Dedifferentiated amniotic fluid mesenchymal stem cell (primary cell): Measurements from ENCODE around the gene NHLRC2.

Experiments
- DNase-seq: peaks from one replicate; pipeline ENCODE4 v3.0.0-alpha.2; 2016; ENCODE audit errors: extremely low spot score

NHLRC2 gene

DNA sequence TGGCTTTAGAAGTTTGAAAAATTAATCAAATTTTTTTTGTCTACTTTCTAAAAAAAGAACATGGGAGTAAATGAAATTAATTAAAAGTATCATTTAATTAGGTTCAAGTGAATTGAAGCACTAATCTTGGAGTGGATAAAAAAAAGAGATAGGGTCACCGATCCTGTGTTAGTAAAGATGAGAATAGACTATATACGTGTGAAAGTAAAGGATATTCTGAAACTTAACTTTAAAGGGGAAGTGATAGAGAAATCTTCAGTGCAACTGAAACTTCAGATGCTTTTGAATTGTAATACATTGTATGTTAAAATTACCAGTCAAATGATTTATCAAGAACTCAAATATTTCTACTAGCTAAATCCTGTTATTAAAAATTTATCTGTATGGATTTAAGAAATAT lies 4.8 kb downstream of the NHLRC2 start:
- no peak for DNase-seq

DNA sequence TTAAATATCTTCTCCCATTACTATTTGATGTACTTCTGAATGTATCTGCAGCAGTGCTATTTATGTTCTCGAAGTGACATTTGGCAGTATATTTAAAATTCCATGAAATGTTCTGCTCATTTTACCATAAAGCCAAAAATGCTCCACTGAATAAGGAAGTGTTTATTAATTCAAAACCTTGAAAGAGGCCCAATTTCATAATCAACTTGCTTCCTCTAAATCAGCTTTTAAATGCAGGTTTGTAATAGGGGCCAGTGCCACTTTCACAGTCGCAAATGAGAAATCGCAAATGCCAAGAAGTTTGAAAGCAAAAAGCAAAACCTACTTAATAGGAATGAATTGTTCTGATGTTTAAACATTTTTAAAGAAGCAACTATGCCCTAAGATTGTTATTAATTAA lies 11.4 kb downstream of the NHLRC2 start:
- DNase-seq: no peak

DNA sequence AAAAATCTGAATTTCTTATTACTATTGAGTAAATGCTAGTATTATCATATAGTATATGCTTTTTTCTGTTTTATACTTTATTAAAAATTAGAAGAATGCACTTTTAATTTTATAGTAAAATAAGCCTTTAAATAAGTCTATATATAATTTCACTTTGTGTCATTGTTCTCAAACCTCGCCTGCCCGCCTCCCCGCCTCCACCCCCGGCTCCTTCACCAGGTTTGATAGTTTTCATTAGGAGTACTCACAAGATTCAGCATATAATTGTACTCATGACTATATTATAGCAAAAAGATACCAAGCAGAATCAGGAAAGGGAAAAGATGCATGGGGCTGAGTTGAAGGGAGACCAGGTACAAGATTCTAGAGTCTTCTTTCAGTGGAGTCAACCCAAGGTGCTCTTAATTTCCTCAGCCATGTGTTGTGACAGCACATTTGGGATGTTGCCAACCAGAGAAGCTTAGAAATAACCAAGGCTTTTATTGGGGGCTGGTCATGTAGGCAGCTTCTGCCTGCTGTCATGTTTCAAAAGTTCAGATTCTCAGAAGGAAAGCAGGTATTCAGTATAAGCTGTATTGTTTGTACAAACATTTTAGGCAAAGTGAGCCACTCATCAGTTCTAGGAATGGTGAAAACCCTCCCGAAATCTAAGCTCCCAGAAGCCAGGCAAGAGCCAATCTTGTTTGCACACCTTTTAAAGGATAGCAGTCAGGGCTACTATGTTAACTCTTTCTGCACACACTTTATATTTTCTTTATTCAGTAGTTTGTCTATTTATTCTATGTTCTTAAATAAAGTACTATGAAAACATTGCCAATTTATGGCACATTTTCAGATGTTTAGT lies 12.3 kb downstream of the NHLRC2 start:
- DNase-seq: no peak

DNA sequence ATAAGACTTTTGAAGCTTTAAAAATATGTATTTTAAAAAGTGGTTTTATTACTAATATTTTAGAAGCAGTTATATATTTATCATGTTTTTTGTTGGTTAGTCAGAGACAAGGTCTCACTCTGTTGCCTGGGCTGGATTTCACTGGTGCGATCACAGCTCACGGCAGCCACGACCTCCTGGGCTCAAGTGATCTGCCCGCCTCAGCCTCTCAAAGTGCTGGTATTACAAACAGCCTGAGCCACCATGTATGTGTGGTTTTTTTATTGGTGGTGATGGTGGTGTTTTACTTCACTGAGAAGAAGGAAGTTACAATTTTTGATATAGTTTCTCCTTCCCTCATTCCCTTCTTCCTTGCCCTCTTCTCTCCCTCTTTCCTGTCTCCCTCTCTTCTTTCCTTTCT lies 13.4 kb downstream of the NHLRC2 start:
- DNase-seq: no peak

DNA sequence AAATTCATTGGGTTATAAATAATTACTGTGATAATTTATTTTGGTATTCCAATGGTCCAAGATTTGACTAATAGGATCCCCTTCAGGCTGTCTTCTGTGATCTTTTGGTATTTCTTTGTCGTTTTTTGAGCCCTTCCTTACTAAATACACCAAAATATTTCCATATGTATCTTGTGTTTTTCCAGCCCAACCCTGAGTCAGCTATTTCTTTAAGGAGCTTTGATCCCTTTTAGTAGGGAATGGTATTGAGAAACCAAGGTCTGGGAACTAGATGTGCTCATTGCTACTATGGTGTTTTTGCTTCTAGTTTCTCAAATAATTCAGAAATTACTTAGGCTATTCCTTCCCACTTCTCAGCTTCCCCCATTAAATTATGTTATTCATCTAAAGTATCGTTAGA lies 15.3 kb downstream of the NHLRC2 start:
- DNase-seq: no peak

DNA sequence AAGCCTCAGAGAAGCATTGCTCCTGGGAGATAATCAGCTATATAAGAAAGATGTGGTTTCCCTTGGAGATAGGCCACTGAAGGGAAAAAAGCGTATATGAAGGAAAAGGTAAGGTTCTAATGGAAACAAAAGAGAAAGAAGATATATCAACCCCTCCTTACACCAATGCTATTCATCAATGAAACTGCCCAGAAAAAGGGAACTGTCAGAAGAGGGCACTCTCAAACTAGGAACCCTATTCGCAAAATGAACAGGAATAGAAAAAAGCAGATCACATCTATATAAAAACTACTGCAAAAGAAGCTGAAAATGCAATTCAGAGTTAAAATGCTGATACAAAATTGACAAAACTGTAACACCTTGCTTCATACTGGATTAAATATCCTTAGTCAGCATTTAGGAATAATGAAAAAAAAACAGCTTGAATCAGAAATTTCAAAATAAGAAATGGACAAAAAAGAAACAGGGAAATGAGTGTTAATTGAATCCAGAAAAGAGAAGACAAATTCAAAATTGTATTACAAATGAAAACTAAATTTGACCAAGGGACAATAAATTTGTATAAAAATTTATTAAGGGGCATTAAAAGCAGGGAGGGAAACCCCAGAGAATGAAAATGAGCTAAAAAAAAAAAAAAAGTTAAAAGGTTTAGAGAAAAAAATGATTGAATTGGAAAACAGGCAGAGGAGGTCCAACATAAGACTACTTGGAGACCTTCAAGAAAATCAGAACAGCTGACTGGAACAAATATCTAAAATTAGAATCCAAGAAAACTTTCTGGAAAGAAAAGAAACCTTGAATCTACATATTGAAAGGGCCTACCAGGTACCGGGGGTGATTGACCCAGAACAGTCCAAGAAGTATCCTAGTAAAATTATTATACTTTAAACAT lies 17.9 kb downstream of the NHLRC2 start:
- no peak for DNase-seq

DNA sequence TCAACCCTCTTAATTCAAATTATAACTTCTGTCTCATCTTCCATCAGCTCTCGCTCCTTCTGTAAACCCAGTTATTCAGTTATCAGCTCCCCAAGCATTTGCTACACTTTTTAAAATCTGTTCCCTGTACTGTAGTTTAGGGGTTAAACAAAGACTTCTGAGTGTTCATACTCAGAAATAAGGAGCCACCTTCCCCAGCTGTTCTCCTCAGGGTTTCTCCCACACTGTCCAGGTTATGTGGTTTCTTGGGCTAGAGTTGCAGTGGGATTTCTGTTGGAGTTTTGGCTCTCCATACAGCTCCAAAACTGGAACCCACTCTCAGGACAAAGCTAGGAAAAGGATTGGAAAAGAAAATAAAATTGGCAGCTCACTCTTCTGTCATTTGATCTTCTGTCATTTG lies 20.8 kb downstream of the NHLRC2 start:
- DNase-seq: no peak

DNA sequence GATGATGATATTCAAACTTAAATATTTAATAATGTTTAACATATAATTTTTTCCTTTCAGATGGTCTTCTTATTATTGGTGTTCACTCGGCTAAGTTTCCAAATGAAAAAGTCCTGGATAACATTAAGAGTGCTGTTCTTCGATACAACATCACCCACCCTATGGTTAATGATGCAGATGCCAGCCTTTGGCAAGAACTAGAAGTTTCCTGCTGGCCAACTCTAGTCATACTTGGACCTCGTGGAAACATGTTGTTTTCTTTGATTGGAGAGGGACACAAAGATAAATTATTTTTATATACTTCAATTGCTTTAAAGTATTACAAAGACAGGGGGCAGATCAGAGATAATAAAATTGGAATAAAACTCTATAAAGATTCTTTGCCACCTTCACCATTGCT lies 22.0 kb downstream of the NHLRC2 start:
- DNase-seq: no peak

DNA sequence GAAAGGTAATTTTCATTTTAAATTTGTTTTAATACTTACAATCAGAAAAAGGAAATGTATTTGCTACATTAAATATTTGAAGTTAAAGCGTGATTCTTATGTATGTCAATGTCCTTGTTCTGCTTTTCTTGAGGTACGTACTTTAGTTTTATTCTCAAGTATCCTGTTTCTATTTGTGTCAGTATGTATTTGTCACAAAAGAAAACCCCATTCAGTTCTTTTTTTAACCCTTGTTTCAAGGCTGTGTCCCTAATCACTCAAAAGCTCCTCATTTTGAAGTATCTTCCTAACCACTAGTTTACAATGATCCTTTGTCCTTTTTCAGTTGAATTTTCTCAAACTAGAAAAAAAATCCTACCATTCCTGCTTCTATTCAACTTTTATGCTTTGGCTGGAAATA lies 25.2 kb downstream of the NHLRC2 start:
- no peak for DNase-seq

DNA sequence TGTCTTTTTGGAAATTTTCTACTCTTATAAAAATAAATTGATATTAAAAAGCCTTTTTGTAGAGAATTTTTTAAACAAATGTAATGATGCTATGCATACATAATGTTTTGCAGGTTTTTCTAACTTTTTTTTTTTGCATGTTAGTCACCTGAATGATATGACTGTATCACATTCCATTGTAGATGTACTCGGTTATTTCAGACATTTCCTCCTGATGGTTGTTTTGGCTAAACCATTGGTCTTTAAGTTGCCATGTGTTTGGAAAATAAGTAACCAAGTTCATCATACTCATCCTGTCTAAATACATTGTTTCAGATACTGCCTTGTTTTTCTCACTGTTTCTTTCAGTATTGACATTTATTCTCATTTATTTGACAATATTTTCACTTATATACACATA lies 25.8 kb downstream of the NHLRC2 start:
- no peak for DNase-seq

DNA sequence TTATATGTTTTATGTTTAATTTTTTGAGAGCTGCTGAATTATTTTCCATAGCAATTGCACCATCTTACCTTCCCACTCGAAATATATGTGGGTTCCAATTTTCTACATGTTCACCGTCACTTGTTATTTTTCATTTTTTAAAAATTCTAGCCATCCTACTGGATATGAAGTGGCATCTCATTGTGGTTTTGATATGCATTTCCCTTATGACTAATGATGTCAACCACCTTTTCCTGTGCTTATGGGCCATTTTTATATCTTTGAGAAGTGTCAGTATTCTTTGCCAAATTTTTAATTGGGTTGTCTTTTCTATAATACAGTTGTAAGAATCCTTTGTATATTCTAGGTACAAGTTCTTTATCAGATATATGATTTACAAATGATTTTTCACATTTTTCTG lies 27.8 kb downstream of the NHLRC2 start:
- no peak for DNase-seq

DNA sequence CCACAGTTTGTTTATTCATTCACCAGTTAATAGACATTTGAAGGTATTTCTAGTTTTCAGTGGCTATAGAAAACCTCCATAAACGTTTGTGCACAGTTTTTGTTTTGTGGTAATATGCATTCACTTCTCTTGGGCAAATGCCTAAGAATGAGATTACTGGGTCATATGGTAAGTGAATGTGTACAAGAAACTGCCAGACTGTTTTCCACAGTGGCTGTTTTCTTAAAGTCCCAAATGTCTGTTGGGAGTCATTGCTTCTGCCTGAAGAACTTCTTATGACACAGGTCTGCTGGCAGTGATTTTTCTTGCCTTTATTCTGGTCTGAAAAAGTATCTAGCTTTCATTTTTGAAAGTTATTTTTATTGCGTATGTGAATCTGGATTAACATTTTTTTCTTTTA lies 35.5 kb downstream of the NHLRC2 start:
- no peak for DNase-seq

DNA sequence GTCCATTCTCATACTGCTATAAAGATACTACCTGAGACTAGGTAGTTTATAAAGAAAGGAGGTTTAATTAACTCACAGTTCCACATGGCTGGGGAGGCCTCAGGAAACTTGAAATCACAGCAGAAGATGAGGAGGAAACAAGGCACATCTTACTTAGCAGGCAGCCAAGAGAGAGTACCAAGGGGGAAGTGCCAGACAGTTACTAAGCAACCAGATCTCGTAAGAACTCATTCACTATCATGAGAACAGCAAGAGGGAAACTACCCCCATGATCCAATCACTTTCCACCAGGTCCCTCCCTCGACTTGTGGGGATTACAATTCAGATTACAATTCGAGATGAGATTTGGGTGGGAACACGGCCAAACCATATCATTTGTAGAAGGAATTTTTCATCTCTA lies 36.3 kb downstream of the NHLRC2 start:
- DNase-seq: no peak

DNA sequence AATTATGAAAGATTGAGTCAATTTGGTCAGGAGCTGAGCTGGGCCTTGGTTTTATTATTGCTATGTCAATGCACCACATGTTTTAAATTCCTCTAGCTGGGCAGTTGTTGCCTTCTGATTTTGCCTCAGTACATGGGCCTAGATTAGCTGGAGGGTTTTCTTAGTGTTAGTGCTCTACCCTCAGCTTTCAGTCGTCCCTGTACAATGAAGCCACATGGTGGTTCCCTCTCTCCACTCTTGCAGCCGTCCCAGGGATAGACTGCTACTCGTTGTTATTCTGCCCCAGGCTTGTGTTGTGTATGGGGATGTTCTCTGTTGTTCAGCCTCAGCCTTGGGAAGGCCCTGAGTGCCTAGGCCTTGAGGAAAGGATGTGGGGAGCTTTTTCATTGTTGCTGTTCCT lies 37.0 kb downstream of the NHLRC2 start:
- no peak for DNase-seq

DNA sequence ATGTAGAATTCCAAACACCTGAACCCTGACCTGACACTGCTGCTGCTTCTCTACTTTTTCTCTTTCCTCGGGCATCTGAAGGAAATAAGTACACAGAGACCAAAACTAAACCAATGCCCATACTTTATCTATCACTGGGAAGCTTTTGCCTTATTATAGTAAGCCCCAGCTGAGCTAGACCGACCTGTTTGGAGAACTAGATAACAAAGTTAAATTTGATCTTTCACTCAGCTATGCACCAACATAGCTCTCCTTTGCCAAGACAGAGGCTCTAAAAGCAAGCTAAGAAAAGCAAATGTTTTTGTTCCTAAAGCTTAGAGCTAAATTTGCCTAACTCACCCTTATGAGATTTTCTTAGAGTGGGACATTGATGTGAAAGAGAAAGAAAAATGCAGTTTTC lies 39.1 kb downstream of the NHLRC2 start:
- no peak for DNase-seq

DNA sequence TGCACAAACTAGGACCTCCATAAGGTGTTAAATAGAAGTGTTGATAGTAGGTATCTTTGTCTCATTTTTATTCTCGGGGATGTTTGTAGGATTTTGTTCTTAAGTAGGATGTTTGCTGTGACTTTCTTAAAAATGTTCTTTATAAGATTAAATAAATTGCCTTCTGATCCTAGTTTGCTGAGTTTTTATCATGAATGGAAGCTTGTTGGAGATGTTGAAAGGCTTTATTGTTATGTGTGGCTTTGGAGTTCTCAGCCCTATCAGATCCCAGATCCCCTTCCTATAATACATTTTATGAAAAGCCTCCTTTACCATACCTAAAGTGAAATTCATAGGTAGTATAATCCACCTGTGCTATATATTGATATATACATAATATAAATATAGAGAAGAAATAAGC lies 40.1 kb downstream of the NHLRC2 start:
- DNase-seq: no peak

DNA sequence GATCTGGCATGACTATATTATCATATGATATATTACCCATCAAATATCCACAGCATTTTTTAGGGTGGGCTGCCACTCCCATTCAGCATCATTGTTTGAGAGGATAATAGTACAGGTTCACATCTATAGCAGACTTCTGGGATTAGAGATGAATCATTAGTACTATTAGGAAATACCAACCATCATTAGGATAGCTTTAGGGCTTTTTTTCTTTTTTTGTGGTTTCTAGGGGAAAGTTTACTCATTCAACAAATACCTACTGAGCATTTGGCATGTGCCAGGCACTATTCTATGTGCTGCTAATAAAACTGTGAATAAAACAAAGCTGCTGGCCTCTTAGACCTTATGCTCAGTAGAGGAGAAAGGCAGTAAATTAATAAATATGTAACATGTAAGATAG lies 40.6 kb downstream of the NHLRC2 start:
- no peak for DNase-seq

DNA sequence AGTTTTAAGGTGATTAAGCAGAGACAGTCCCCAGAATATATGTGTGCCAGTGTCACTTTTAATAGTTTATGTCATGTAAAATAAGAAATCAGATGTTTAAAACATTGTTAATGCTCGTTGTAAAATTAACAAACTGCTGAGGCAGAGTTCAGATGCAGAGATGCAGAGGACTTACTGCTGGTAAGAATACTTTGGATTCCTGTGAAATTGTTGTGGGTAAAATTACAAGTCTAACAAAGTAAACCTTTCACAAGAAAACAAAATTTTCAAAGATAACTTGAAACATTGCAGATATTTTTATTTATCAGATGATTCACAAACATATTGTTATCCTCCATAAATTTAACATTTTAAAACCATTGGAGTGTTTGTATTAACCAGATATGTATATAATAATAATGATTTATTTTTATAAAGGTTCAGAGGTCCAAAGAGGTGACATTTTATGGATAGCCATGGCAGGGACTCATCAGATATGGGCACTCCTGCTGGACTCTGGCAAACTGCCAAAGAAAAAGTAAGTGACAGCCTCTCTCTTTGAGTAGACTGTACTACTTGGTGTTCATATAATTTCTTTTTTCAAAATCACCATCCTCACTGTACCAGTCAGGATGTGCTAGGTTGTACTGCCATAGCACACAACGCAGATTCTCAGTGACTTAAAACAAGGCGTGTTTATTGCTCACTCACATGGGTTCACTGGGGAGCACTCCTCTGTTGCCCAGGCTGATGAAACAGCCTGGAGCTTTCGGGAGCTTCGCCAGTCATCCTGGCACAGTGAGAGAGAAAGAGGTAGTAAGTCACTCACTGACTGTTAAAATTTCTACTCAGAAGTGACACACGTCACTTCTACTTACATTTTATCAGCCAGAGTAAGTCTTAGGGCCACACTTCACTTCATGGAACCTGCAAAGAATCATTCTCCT lies 43.5 kb downstream of the NHLRC2 start:
- peak; percentile 22 for DNase-seq

DNA sequence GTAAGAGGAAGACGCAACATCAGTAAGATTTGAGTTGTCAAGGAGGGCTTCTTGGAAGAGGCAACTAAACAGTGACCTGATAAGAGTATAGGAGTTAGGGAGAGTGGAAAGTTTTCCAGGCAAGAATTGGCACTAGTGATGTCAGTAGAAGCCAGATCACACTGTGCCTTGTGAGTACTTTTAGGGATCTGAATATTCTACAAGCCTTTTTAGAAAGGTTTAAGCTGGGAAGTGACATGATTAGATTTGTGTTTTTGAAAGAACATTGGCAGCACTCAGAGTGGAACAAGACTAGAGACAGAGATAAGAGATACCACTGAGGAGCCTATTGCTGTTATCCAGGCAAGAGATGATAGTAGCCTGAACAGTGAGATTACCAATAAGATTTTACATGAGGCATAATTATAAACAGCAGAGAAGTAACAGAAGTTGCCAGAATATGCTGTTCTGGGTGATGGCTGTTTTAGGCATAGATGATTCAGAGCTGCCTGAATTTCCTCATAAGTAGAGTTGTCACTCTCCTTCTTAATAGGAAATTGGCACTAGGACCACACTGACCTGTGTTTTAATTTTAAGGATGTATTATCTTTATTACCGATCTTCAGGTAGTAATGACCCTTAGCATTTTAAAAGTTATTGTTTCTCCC lies 45.6 kb downstream of the NHLRC2 start:
- DNase-seq: no peak

DNA sequence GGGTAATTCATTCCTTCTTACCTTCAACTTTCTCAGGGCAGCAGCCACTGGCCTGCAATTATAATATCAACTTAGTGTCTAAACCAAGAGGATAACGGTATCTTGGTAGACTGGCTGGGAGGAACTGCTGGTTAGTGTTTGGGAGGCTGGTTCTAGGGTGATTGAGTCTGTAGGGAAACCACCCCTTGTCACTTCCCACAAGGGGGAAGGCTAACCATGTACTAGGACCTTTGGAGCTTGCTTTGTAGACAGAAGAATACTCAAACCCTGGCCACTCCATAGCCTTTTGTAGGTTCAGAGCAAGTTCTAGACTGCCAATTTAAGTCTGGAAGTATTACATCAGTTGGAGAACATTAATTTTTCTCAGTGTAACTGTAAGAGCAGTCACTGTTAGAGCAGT lies 51.3 kb downstream of the NHLRC2 start:
- DNase-seq: no peak

DNA sequence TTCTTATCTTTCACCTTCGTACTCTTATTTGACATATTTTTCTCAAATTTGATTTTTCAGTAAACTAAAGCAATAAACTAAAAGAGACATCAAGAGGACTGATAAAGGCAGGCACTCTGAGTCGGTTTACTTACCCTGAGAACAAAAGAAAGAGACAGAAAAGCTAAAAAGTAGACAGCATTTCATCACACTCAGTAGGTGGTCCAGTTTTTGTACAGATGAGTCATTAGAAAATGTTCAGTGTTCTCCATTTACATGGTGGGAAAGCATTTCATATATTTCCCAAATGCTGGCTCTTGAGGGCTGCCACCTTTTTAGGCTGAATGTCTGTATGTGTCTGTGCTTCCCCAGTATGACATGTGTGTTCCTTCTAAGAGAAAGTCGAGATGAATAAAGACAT lies 52.7 kb downstream of the NHLRC2 start:
- no peak for DNase-seq

DNA sequence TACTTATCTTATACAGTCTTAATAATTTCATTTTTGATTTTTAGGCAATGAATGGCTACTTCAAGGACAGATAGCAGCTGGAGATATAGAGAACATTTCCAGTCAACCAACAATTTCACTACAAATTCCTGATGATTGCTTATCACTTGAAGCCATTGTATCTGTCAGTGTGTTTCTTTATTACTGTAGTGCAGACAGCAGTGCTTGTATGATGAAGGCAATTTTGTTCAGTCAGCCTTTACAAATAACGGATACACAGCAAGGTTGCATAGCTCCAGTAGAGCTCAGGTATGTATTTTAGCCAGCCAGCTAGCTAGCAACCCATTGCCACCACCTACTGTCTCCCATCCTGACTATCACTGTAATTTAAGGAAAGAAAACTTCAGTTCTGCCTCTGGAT lies 53.8 kb downstream of the NHLRC2 start:
- no peak for DNase-seq
